HL-60/S4 treated with phorbol 12-myristate 13-acetate at 8.2 ng/mL for 4 days and 3 days (cell line): ENCODE data around the gene NEK6.

Experiments
- in situ Hi-C: fragments of 300-500 bp; cut with MboI; formaldehyde crosslinking; loops from 2 replicates; pipeline ENCODE4 v1.15.0; 2022; ENCODE audit warnings: low sequenced_read_pairs

Gene NEK6

GRCh38 chr9:124349675-124350493 lies 92.1 kb downstream of the NEK6 start:
- in situ Hi-C loops, result no loop called here

GRCh38 chr9:124350494-124351263 lies 92.9 kb downstream of the NEK6 start:
- in situ Hi-C loops, result no loop called here

GRCh38 chr9:124351672-124352468 lies 94.1 kb downstream of the NEK6 start:
- in situ Hi-C loops, result no loop called here

GRCh38 chr9:124352616-124353015 lies 94.9 kb downstream of the NEK6 start:
- in situ Hi-C loops, result no loop called here

- in situ Hi-C loops, result no loop called here
Observed at GRCh38 chr9:124353166-124353768, 95.5 kb downstream of the NEK6 start.

- in situ Hi-C loops, result no loop called here
Observed at GRCh38 chr9:124353811-124354274, 96.1 kb downstream of the NEK6 start.

GRCh38 chr9:124354346-124355038 lies 96.7 kb downstream of the NEK6 start:
- in situ Hi-C loops, result no loop called here

GRCh38 chr9:124355039-124355940 lies 97.5 kb downstream of the NEK6 start:
- in situ Hi-C loops, result no loop called here

GRCh38 chr9:124355941-124356744 lies 98.4 kb downstream of the NEK6 start:
- in situ Hi-C loops, result no loop called here

GRCh38 chr9:124356745-124357390 lies 99.1 kb downstream of the NEK6 start:
- in situ Hi-C loops, result no loop called here

- in situ Hi-C loops, result no loop called here
Observed at GRCh38 chr9:124357721-124358361, 100.1 kb downstream of the NEK6 start.

GRCh38 chr9:124358631-124359030 lies 100.9 kb downstream of the NEK6 start:
- in situ Hi-C loops, result no loop called here

- in situ Hi-C loops, result no loop called here
Observed at GRCh38 chr9:124359426-124359825, 101.7 kb downstream of the NEK6 start.

GRCh38 chr9:124359855-124360678 lies 102.3 kb downstream of the NEK6 start:
- in situ Hi-C loops, result no loop called here

- in situ Hi-C loops, result no loop called here
Observed at GRCh38 chr9:124361128-124361527, 103.4 kb downstream of the NEK6 start.

- in situ Hi-C loops, result no loop called here
Observed at GRCh38 chr9:124363326-124364096, 105.8 kb downstream of the NEK6 start.
